Renal cortical epithelial cell (primary cell): ENCODE data around the gene CMTM8. TPM values are rescaled to one million over a fixed set of nuclear protein-coding genes. Genes with fewer than 3 reads are reported as not detected.
"Not testable (repeated sequence)": the region's sequence is repeated elsewhere in the genome, so short reads cannot be mapped to it uniquely, and the experiment has no call there.

Source experiments
- DNase-seq: peaks from one replicate; pipeline ENCODE4 v3.0.0-alpha.2; 2011; ENCODE audit warnings: low read depth
- total RNA-seq: library from RNA; depleted of rRNA; stranded (reverse); fragments of >200 nt; gene quantifications from 2 replicates; pipeline ENCODE4 v1.2.3, GENCODE V29; 2014

The CMTM8 gene
- total RNA-seq, 1 donor from 2014 or later = 2.6 TPM

GRCh38 chr3:32228743-32229142 is 9.7 kb upstream of the CMTM8 start:
- DNase-seq = not testable (repeated sequence)

GRCh38 chr3:32229565-32229964 is 8.9 kb upstream of the CMTM8 start:
- no peak for DNase-seq

- DNase-seq = no peak
Observed at GRCh38 chr3:32236377-32236776, 2.1 kb upstream of the CMTM8 start.

- no peak for DNase-seq
Observed at GRCh38 chr3:32237670-32238452, 619 bp upstream of the CMTM8 start.

GRCh38 chr3:32239307-32240158 is 1.1 kb downstream of the CMTM8 start:
- peak; percentile 38 for DNase-seq

GRCh38 chr3:32240159-32240545 is 1.7 kb downstream of the CMTM8 start:
- DNase-seq = peak; percentile 35

GRCh38 chr3:32241100-32241499 is 2.6 kb downstream of the CMTM8 start:
- no peak for DNase-seq

- no peak for DNase-seq
Observed at GRCh38 chr3:32243519-32243918, 5.0 kb downstream of the CMTM8 start.

- peak; percentile 21 for DNase-seq
Observed at GRCh38 chr3:32245200-32245599, 6.7 kb downstream of the CMTM8 start.

GRCh38 chr3:32246079-32246675 is 7.7 kb downstream of the CMTM8 start:
- peak; percentile 69 for DNase-seq

GRCh38 chr3:32249184-32249782 is 10.8 kb downstream of the CMTM8 start:
- DNase-seq = peak; percentile 98

- no peak for DNase-seq
Observed at GRCh38 chr3:32254268-32254667, 15.8 kb downstream of the CMTM8 start.

- no peak for DNase-seq
Observed at GRCh38 chr3:32255345-32255744, 16.9 kb downstream of the CMTM8 start.

GRCh38 chr3:32256206-32256605 is 17.7 kb downstream of the CMTM8 start:
- DNase-seq = peak; percentile 33

GRCh38 chr3:32257042-32257441 is 18.6 kb downstream of the CMTM8 start:
- no peak for DNase-seq

- DNase-seq = no peak
Observed at GRCh38 chr3:32257641-32258438, 19.4 kb downstream of the CMTM8 start.

GRCh38 chr3:32258869-32259268 is 20.4 kb downstream of the CMTM8 start:
- no peak for DNase-seq

- no peak for DNase-seq
Observed at GRCh38 chr3:32261545-32261944, 23.1 kb downstream of the CMTM8 start.

GRCh38 chr3:32262201-32262600 is 23.7 kb downstream of the CMTM8 start:
- no peak for DNase-seq

GRCh38 chr3:32274306-32274705 is 35.8 kb downstream of the CMTM8 start:
- DNase-seq = no peak

GRCh38 chr3:32275506-32275905 is 37.0 kb downstream of the CMTM8 start:
- DNase-seq = no peak
